Natural killer cell (primary cell): ENCODE measurements around the gene TMEM185B. TPM values are rescaled to one million over a fixed set of nuclear protein-coding genes. Genes with fewer than 3 reads are reported as not detected.

Experiments
- ATAC-seq, 3 donors: fragments of 150-1000 bp in 2 of 3; fragments of 200-7000 bp in 1 of 3; cut with Tn5 transposase; 1 replicate in 1 of 3; 2 replicates in 2 of 3; pipeline ENCODE4 v1.10.0; 2021; ENCODE audit warnings: mild to moderate bottlenecking in 2 of 3, moderate library complexity in 2 of 3
- DNase-seq, 2 donors: peaks; one replicate each; pipeline versions ENCODE4 v3.0.0 to v3.0.0-alpha.2; 2013 to 2021; ENCODE audit warnings: mixed read lengths in 1 of 2
- H3K27ac ChIP-seq: one replicate; pipeline ENCODE4 v1.5.1; 2013; ENCODE audit warnings: mild to moderate bottlenecking, low read length
- H3K27me3 ChIP-seq: one replicate; pipeline ENCODE4 v1.6.1; 2013; ENCODE audit warnings: low read length; ENCODE audit not compliant: control insufficient read depth, insufficient read depth
- H3K36me3 ChIP-seq: one replicate; pipeline ENCODE4 v1.6.1; 2013; ENCODE audit warnings: low read length; ENCODE audit not compliant: control insufficient read depth, insufficient read depth
- H3K4me1 ChIP-seq: one replicate; pipeline ENCODE4 v1.6.1; 2013; ENCODE audit warnings: low read length; ENCODE audit not compliant: control insufficient read depth, insufficient read depth
- H3K4me3 ChIP-seq: one replicate; pipeline ENCODE4 v1.5.1; 2013; ENCODE audit warnings: low read length
- H3K9me3 ChIP-seq: one replicate; pipeline ENCODE4 v1.6.1; 2013; ENCODE audit warnings: low read length; ENCODE audit not compliant: control insufficient read depth, insufficient read depth
- H3K27ac Mint-ChIP-seq, 2 donors: one replicate each; pipeline ENCODE4 v1.8.0; 2022; ENCODE audit warnings: mild to moderate bottlenecking in 2 of 2, mixed read lengths in 2 of 2, moderate library complexity in 1 of 2
- H3K27me3 Mint-ChIP-seq, 2 donors: one replicate each; pipeline ENCODE4 v1.8.0; 2022; ENCODE audit warnings: low read depth in 2 of 2, mixed read lengths in 2 of 2
- H3K36me3 Mint-ChIP-seq: one replicate; pipeline ENCODE4 v1.8.0; 2022; ENCODE audit warnings: mixed read lengths
- H3K4me1 Mint-ChIP-seq, 2 donors: one replicate each; pipeline ENCODE4 v1.8.0; 2022; ENCODE audit warnings: mixed read lengths in 2 of 2
- H3K4me3 Mint-ChIP-seq: one replicate; pipeline ENCODE4 v1.8.0; 2022; ENCODE audit warnings: mild to moderate bottlenecking, moderate library complexity, mixed read lengths
- H3K9me3 Mint-ChIP-seq, 2 donors: one replicate each; pipeline ENCODE4 v1.8.0; 2022; ENCODE audit warnings: mixed read lengths in 2 of 2
- CTCF ChIP-seq: fragments of 200-600 bp; IDR thresholded peaks from one replicate; pipeline ENCODE4 v1.8.0; 2022; ENCODE audit warnings: antibody characterized with exemption
- WGBS: methylation state at CpG from one replicate; pipeline ENCODE4 v1.1.7; 2013; ENCODE audit warnings: missing lambda C conversion rate; ENCODE audit not compliant: insufficient coverage; 5-methylcytosine and 5-hydroxymethylcytosine counted together
- intact Hi-C: fragments of 100-400 bp; cut with micrococcal nuclease; formaldehyde crosslinking; loops from one replicate; pipeline ENCODE4 v1.14.2; 2022
- total RNA-seq, 4 donors: library from RNA; stranded (reverse); fragments of 120-200 nt in 1 of 4; gene quantifications; one replicate each; pipeline versions ENCODE4 v1.2.3 to v1.2.4, GENCODE V29; 2013 to 2022

Gene TMEM185B
- total RNA-seq, 3 donors from 2014 or later (not counting 1 experiment from before 2014, with no cell fraction given), result 19.9 to 25.2 (median 19.9) TPM

- no peak overlapping the region for H3K27ac Mint-ChIP-seq
- H3K27ac ChIP-seq, result no peak overlapping the region
- no peaks in the 10 kb centered on the region for H3K4me1 ChIP-seq
- WGBS, result 87% methylated on average over 20 of the region's 20 CpGs
- H3K36me3 ChIP-seq, result no peaks in the 10 kb centered on the region
- peaks cover 3% of the 10 kb centered on the region in 2 donors for H3K4me1 Mint-ChIP-seq
- H3K4me3 ChIP-seq, result no peak overlapping the region
- intact Hi-C loops, result no loop called here
- no peaks in the 10 kb centered on the region for H3K9me3 ChIP-seq
- no peak for TF ChIP-seq CTCF
- ATAC-seq, result no peak
- H3K9me3 Mint-ChIP-seq, result no peaks in the 10 kb centered on the region
- H3K4me3 Mint-ChIP-seq, result no peak overlapping the region
- no peak for DNase-seq
- peaks cover 7 to 13% of the 10 kb centered on the region in 2 donors for H3K27me3 Mint-ChIP-seq
- H3K27me3 ChIP-seq, result no peaks in the 10 kb centered on the region
- H3K36me3 Mint-ChIP-seq, result no peaks in the 10 kb centered on the region
Observed at GRCh38 chr2:120246546-120247300, 23.5 kb upstream of the TMEM185B start.

GRCh38 chr2:120245520-120246332 is 22.5 kb upstream of the TMEM185B start:
- peaks cover 7 to 13% of the 10 kb centered on the region in 2 donors for H3K27me3 Mint-ChIP-seq
- Histone ChIP-seq H3K4me1 (no peaks in the 10 kb centered on the region), H3K27ac (no peak overlapping the region), H3K4me3 (no peak overlapping the region), H3K9me3 (no peaks in the 10 kb centered on the region), H3K36me3 (no peaks in the 10 kb centered on the region), H3K27me3 (no peaks in the 10 kb centered on the region)
- 69% methylated on average over 14 of the region's 15 CpGs for WGBS
- intact Hi-C loops, result no loop called here
- no peak for DNase-seq
- H3K4me3 Mint-ChIP-seq, result no peak overlapping the region
- no peak for ATAC-seq
- no peaks in the 10 kb centered on the region for H3K36me3 Mint-ChIP-seq
- TF ChIP-seq CTCF, result no peak
- H3K27ac Mint-ChIP-seq, result no peak overlapping the region
- H3K9me3 Mint-ChIP-seq, result no peaks in the 10 kb centered on the region
- no peaks in the 10 kb centered on the region for H3K4me1 Mint-ChIP-seq

GRCh38 chr2:120244656-120245519 is 21.7 kb upstream of the TMEM185B start:
- 85% methylated on average over 12 of the region's 12 CpGs for WGBS
- no peaks in the 10 kb centered on the region for H3K4me1 Mint-ChIP-seq
- Histone ChIP-seq H3K4me1 (no peaks in the 10 kb centered on the region), H3K9me3 (no peaks in the 10 kb centered on the region), H3K36me3 (no peaks in the 10 kb centered on the region), H3K27me3 (no peaks in the 10 kb centered on the region), H3K27ac (no peak overlapping the region), H3K4me3 (no peak overlapping the region)
- intact Hi-C loops, result no loop called here
- H3K36me3 Mint-ChIP-seq, result no peaks in the 10 kb centered on the region
- H3K27me3 Mint-ChIP-seq, result peaks cover 7 to 11% of the 10 kb centered on the region in 2 donors
- H3K27ac Mint-ChIP-seq, result no peak overlapping the region
- TF ChIP-seq CTCF, result no peak
- no peak overlapping the region for H3K4me3 Mint-ChIP-seq
- H3K9me3 Mint-ChIP-seq, result no peaks in the 10 kb centered on the region
- DNase-seq (no peak), ATAC-seq (no peak)
